ENCODE results near the gene PTTG1IP.

Gene PTTG1IP

DNA sequence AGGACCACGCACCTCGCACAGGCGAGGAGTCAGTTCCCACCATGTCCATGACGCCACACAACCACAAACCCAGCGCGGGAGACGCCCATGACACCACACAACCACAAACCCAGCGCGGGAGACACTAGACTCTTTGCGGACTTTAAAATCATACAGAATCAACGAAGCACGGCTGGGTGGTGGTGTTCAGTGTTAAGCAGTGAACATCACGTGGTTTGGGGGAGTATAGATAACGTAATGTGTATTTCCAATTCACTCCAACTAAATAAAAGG lies 19.2 kb downstream of the PTTG1IP start:
- DNase-seq = no peak
- Histone ChIP-seq H3K4ac (ENCODE audit: low read depth in 1 of 2, low read length in 2 of 2) (no peak overlapping the region), H2AK5ac (ENCODE audit: low read length, severe bottlenecking) (no peak overlapping the region), H2BK12ac (ENCODE audit: low read length in 2 of 2) (no peak overlapping the region), H3K9ac (ENCODE audit: low read length) (no peak overlapping the region), H3K4me3 (ENCODE audit: insufficient read depth in 1 of 2, low read depth in 1 of 2, low read length in 2 of 2) (no peak overlapping the region), H3K4me2 (ENCODE audit: low read length, poor library complexity, severe bottlenecking) (no peak overlapping the region), H2AFZ (ENCODE audit: low read depth, low read length) (no peak overlapping the region), H2BK15ac (ENCODE audit: low read depth, poor library complexity, severe bottlenecking) (no peak overlapping the region), H3K9me3 (ENCODE audit: control insufficient read depth, low read length) (no peaks in the 10 kb centered on the region), H3K23ac (ENCODE audit: low read length in 2 of 2) (no peak overlapping the region), H3K14ac (ENCODE audit: low read length in 2 of 2) (no peak overlapping the region), H3K27ac (ENCODE audit: low read length, poor library complexity, severe bottlenecking) (no peak overlapping the region), H4K91ac (ENCODE audit: low read length) (no peak overlapping the region), H4K8ac (ENCODE audit: low read length) (no peak overlapping the region), H2BK120ac (ENCODE audit: low read depth, low read length) (no peak overlapping the region), H3K4me1 (ENCODE audit: control insufficient read depth, insufficient read depth, low read depth, low read length) (peaks cover 5% of the 10 kb centered on the region), H2BK5ac (ENCODE audit: low read depth, low read length, poor library complexity, severe bottlenecking) (no peak overlapping the region), H3K79me1 (replicated peaks; ENCODE audit: low read length, poor library complexity, severe bottlenecking) (peaks cover 55% of the 10 kb centered on the region), H3K36me3 (ENCODE audit: control insufficient read depth in 1 of 2, insufficient read depth in 2 of 2, low read depth in 1 of 2, low read length in 2 of 2) (peaks cover 77 to 95% of the 10 kb centered on the region in 2 experiments), H3K18ac (ENCODE audit: low read depth in 1 of 2, low read length in 2 of 2) (no peak overlapping the region), H3K27me3 (ENCODE audit: control insufficient read depth in 1 of 2, insufficient read depth in 1 of 2, low read length in 2 of 2) (no peaks in the 10 kb centered on the region)
- WGBS = 98% methylated on average over 5 of the region's 14 CpGs

DNA sequence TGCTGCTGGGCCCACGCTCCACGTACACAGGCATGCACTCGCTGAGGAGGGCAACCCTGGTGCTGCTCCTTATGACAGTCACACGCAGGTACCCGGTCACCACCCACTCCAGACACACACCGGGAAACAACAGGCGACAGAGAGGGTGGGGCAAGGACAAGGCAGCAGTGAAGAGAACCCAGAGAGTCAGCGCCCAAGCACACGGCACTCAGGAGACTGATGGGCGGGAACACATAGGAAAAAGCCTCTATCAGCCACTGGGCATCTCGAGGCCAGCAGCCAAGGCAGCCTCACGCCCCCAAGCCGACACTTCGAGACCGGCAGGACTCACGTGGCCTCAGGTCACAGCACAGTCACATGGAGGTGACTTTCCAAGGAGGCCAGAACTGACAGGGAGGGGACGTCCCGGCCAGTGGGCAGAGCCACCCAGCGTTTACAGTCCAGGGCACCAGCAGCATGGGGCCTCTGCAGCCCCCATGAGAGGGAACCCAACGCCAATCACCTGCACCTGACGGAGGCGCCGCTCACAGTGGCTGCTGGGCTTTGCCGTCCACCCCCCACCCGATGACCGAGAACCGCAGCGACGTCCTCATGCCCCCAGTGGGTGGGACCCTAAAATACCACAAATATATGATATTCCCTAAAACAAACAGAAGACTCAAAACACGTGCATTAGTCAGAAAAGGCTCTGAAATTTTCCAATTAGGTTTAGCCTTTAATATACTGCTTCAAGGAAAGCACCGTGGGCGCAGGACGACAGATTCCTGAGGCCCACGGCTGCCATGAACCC lies 19.7 kb downstream of the PTTG1IP start:
- no peak for DNase-seq
- Histone ChIP-seq H3K9ac (ENCODE audit: low read length) (no peak overlapping the region), H3K4me1 (ENCODE audit: control insufficient read depth, insufficient read depth, low read depth, low read length) (peaks cover 5% of the 10 kb centered on the region), H4K91ac (ENCODE audit: low read length) (no peak overlapping the region), H3K9me3 (ENCODE audit: control insufficient read depth, low read length) (no peaks in the 10 kb centered on the region), H4K8ac (ENCODE audit: low read length) (no peak overlapping the region), H2BK5ac (ENCODE audit: low read depth, low read length, poor library complexity, severe bottlenecking) (no peak overlapping the region), H2AFZ (ENCODE audit: low read depth, low read length) (no peak overlapping the region), H2BK120ac (ENCODE audit: low read depth, low read length) (no peak overlapping the region), H2AK5ac (ENCODE audit: low read length, severe bottlenecking) (no peak overlapping the region), H3K79me1 (replicated peaks; ENCODE audit: low read length, poor library complexity, severe bottlenecking) (peaks cover 57% of the 10 kb centered on the region), H2BK15ac (ENCODE audit: low read depth, poor library complexity, severe bottlenecking) (no peak overlapping the region), H3K27ac (ENCODE audit: low read length, poor library complexity, severe bottlenecking) (no peak overlapping the region), H3K4ac (ENCODE audit: low read depth in 1 of 2, low read length in 2 of 2) (no peak overlapping the region), H3K14ac (ENCODE audit: low read length in 2 of 2) (no peak overlapping the region), H3K18ac (ENCODE audit: low read depth in 1 of 2, low read length in 2 of 2) (no peak overlapping the region), H2BK12ac (ENCODE audit: low read length in 2 of 2) (no peak overlapping the region), H3K4me3 (ENCODE audit: insufficient read depth in 1 of 2, low read depth in 1 of 2, low read length in 2 of 2) (no peak overlapping the region), H3K27me3 (ENCODE audit: control insufficient read depth in 1 of 2, insufficient read depth in 1 of 2, low read length in 2 of 2) (no peaks in the 10 kb centered on the region), H3K23ac (ENCODE audit: low read length in 2 of 2) (no peak overlapping the region), H3K4me2 (ENCODE audit: low read length, poor library complexity, severe bottlenecking) (no peak overlapping the region), H3K36me3 (ENCODE audit: control insufficient read depth in 1 of 2, insufficient read depth in 2 of 2, low read depth in 1 of 2, low read length in 2 of 2) (peaks cover 77 to 95% of the 10 kb centered on the region in 2 experiments)
- WGBS = 96% methylated on average over 34 of the region's 34 CpGs

DNA sequence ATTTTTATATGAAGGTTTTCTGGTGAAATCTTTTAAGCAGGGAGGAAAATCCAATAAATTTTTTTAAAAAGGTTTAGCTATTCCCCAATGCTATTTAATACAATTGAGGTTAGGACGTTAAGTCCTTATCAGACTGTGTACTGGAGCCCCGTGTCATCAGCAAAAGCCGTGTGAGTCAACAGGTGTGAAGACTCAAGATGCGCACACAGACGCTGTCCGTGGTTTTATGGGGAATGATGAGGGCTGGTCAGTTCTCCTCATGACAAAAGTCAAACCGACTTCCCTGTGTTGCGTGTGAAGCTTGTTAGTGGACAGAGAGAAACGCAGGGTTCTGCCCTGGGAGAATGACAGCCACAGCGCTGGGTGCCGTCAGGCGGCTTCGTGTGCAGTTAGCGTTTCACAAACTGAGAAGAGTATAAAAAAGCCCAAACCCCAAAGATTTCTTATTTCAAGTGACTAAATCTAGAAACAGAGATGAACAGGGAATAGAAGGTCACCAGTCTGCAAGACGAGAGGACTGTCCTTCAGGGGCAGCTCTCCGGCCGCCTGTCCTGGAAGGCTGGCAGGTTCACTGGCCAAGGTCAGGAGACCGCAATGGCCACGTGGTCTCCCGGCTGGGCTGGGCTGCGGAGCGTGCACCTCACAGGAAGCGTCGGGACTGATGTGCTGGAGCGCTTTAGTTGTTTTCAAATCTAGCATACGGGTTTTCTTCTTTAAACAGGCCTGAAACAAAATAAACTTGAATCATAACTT lies 22.4 kb downstream of the PTTG1IP start:
- peaks cover 50% of the 10 kb centered on the region for H3K79me1 ChIP-seq (replicated peaks; ENCODE audit: low read length, poor library complexity, severe bottlenecking)
- whole genome bisulfite sequencing = 93% methylated on average over 22 of the region's 26 CpGs
- H3K4me2 ChIP-seq (ENCODE audit: low read length, poor library complexity, severe bottlenecking) = no peak overlapping the region
- H3K4me3 ChIP-seq (ENCODE audit: insufficient read depth in 1 of 2, low read depth in 1 of 2, low read length in 2 of 2) = no peak overlapping the region
- no peak overlapping the region for H2BK5ac ChIP-seq (ENCODE audit: low read depth, low read length, poor library complexity, severe bottlenecking)
- no peak overlapping the region for H3K27ac ChIP-seq (ENCODE audit: low read length, poor library complexity, severe bottlenecking)
- DNase-seq = no peak
- H3K18ac ChIP-seq (ENCODE audit: low read depth in 1 of 2, low read length in 2 of 2) = no peak overlapping the region
- no peaks in the 10 kb centered on the region for H3K9me3 ChIP-seq (ENCODE audit: control insufficient read depth, low read length)
- no peak overlapping the region for H3K23ac ChIP-seq (ENCODE audit: low read length in 2 of 2)
- peaks cover 74 to 84% of the 10 kb centered on the region in 2 experiments for H3K36me3 ChIP-seq (ENCODE audit: control insufficient read depth in 1 of 2, insufficient read depth in 2 of 2, low read depth in 1 of 2, low read length in 2 of 2)
- H3K27me3 ChIP-seq (ENCODE audit: control insufficient read depth in 1 of 2, insufficient read depth in 1 of 2, low read length in 2 of 2) = no peaks in the 10 kb centered on the region
- H4K8ac ChIP-seq (ENCODE audit: low read length) = no peak overlapping the region
- H2BK120ac ChIP-seq (ENCODE audit: low read depth, low read length) = no peak overlapping the region
- H3K4me1 ChIP-seq (ENCODE audit: control insufficient read depth, insufficient read depth, low read depth, low read length) = peaks cover 11% of the 10 kb centered on the region
- H2BK12ac ChIP-seq (ENCODE audit: low read length in 2 of 2) = no peak overlapping the region
- no peak overlapping the region for H2AK5ac ChIP-seq (ENCODE audit: low read length, severe bottlenecking)
- no peak overlapping the region for H3K14ac ChIP-seq (ENCODE audit: low read length in 2 of 2)
- no peak overlapping the region for H2AFZ ChIP-seq (ENCODE audit: low read depth, low read length)
- no peak overlapping the region for H3K4ac ChIP-seq (ENCODE audit: low read depth in 1 of 2, low read length in 2 of 2)
- H3K9ac ChIP-seq (ENCODE audit: low read length) = no peak overlapping the region
- H4K91ac ChIP-seq (ENCODE audit: low read length) = no peak overlapping the region
- H2BK15ac ChIP-seq (ENCODE audit: low read depth, poor library complexity, severe bottlenecking) = no peak overlapping the region

DNA sequence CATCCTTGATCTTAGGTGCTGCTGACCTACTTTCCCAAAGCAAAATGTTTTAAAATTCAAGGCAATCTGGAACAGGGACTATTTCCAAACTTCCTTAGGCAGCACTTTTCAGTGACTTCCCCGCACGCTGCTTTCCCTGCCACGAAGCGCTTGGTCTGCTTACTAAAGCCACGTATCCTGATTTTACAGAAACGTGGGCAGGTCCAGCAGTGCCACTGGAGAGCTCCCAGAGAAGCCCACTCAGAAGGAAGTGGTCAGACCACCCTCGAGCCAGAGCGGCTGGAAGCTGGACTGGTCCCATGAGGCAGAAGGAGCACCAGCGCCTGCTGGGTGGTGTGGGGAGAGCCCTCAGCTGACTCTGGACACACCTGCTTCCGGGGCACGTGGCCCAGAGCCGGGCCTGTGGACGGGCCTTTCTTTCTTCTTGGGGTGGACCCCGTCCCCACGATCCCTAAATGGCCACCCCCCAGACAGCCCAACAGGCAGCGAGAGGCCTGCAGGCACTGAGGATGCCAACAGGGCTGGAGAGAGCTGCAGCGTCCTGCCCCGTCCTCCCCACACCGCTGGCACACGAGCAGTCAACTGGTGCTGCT lies 23.2 kb downstream of the PTTG1IP start:
- no peak overlapping the region for H3K9ac ChIP-seq (ENCODE audit: low read length)
- no peak overlapping the region for H3K14ac ChIP-seq (ENCODE audit: low read length in 2 of 2)
- H3K79me1 ChIP-seq (replicated peaks; ENCODE audit: low read length, poor library complexity, severe bottlenecking) = peaks cover 46% of the 10 kb centered on the region
- H2AK5ac ChIP-seq (ENCODE audit: low read length, severe bottlenecking) = no peak overlapping the region
- DNase-seq = no peak
- no peak overlapping the region for H4K8ac ChIP-seq (ENCODE audit: low read length)
- H3K27me3 ChIP-seq (ENCODE audit: control insufficient read depth in 1 of 2, insufficient read depth in 1 of 2, low read length in 2 of 2) = no peaks in the 10 kb centered on the region
- no peak overlapping the region for H2AFZ ChIP-seq (ENCODE audit: low read depth, low read length)
- H3K18ac ChIP-seq (ENCODE audit: low read depth in 1 of 2, low read length in 2 of 2) = no peak overlapping the region
- H3K4me2 ChIP-seq (ENCODE audit: low read length, poor library complexity, severe bottlenecking) = no peak overlapping the region
- no peak overlapping the region for H2BK120ac ChIP-seq (ENCODE audit: low read depth, low read length)
- no peaks in the 10 kb centered on the region for H3K9me3 ChIP-seq (ENCODE audit: control insufficient read depth, low read length)
- 97% methylated on average over 20 of the region's 20 CpGs for WGBS
- H2BK12ac ChIP-seq (ENCODE audit: low read length in 2 of 2) = no peak overlapping the region
- no peak overlapping the region for H2BK5ac ChIP-seq (ENCODE audit: low read depth, low read length, poor library complexity, severe bottlenecking)
- no peak overlapping the region for H3K4me3 ChIP-seq (ENCODE audit: insufficient read depth in 1 of 2, low read depth in 1 of 2, low read length in 2 of 2)
- no peak overlapping the region for H3K27ac ChIP-seq (ENCODE audit: low read length, poor library complexity, severe bottlenecking)
- H3K36me3 ChIP-seq (ENCODE audit: control insufficient read depth in 1 of 2, insufficient read depth in 2 of 2, low read depth in 1 of 2, low read length in 2 of 2) = peaks cover 66 to 77% of the 10 kb centered on the region in 2 experiments
- peaks cover 18% of the 10 kb centered on the region for H3K4me1 ChIP-seq (ENCODE audit: control insufficient read depth, insufficient read depth, low read depth, low read length)
- no peak overlapping the region for H4K91ac ChIP-seq (ENCODE audit: low read length)
- H3K23ac ChIP-seq (ENCODE audit: low read length in 2 of 2) = no peak overlapping the region
- H2BK15ac ChIP-seq (ENCODE audit: low read depth, poor library complexity, severe bottlenecking) = no peak overlapping the region
- H3K4ac ChIP-seq (ENCODE audit: low read depth in 1 of 2, low read length in 2 of 2) = no peak overlapping the region
